Dedifferentiated amniotic fluid mesenchymal stem cell (primary cell): ENCODE measurements around the gene ERICH4.
"Not testable (repeated sequence)": the region's sequence is repeated elsewhere in the genome, so short reads cannot be mapped to it uniquely, and the experiment has no call there.

ENCODE experiments used
- DNase-seq: peaks from one replicate; pipeline ENCODE4 v3.0.0-alpha.2; 2016; ENCODE audit errors: extremely low spot score

The ERICH4 gene

GRCh38 chr19:41478875-41479756 lies 36.2 kb downstream of the ERICH4 start:
- no peak for DNase-seq

- no peak for DNase-seq
These were observed 36.8 kb downstream of the ERICH4 start for GRCh38 chr19:41479757-41480191.

GRCh38 chr19:41480336-41480735 lies 37.4 kb downstream of the ERICH4 start:
- no peak for DNase-seq

DNA sequence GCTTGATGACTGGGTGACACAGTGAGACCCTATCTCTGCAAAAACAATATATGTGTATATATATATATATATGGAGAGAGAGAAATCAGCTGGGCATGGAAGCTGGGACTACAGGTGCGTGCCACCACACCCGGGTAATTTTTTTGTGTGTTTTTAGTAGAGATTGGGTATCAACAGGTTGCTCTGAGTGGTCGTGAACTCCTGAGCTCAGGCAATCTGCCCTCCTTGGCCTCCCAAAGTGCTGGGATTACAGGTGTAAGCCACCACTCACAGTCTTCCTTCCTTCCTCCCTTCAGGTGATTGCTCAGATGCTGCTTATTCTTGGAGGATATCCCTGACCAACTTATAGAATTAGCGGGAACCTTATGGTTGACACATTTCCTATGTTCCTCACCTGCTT lies 41.9 kb downstream of the ERICH4 start:
- DNase-seq = no peak

DNA sequence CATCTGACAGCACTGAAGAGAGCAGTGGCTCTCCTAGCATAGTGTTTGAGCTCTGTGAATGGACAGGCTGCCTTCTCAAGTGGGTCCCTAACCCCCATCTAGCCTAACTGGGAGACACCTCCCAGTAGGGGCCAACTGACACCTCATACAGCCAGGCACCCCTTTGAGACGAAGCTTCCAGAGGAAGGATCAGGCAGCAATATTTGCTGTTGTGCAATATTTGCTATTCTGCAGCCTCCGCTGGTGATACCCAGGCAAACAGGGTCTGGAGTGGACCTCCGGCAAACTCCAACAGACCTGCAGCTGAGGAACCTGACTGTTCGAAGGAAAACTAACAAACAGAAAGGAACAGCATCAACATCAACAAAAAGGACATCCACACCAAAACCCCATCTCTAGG lies 44.0 kb downstream of the ERICH4 start:
- not testable (repeated sequence) for DNase-seq

- no peak for DNase-seq
These were observed 49.9 kb downstream of the ERICH4 start for GRCh38 chr19:41492843-41493242.
